Upper lobe of left lung (tissue), 4 donors: Measurements from ENCODE around the gene KLHL33.

Experiments
- CTCF ChIP-seq, 6 experiments: fragments of 450-650 bp in 4 of 6; fragments of 200-600 bp in 2 of 6; sonication (generic) in 2 of 6; IDR thresholded peaks; one replicate each; pipeline ENCODE4 v1.5.1; 2016 to 2019; ENCODE audit warnings: antibody characterized with exemption in 6 of 6
- EP300 ChIP-seq, 4 donors: sonication (generic); formaldehyde crosslinking; IDR thresholded peaks; one replicate each; pipeline ENCODE4 v1.5.1; 2017; ENCODE audit warnings: antibody characterized with exemption in 4 of 4, control low read depth in 2 of 4
- POLR2A ChIP-seq, 4 donors: fragments of 450-650 bp; IDR thresholded peaks; one replicate each; pipeline ENCODE4 v1.5.1; 2016 to 2017; ENCODE audit warnings: antibody characterized with exemption in 4 of 4, mild to moderate bottlenecking in 2 of 4
- POLR2AphosphoS5 ChIP-seq, 2 donors: sonication (generic); formaldehyde crosslinking; IDR thresholded peaks; one replicate each; pipeline ENCODE4 v1.5.1; 2017; ENCODE audit warnings: antibody characterized with exemption in 2 of 2

GRCh38 chr14:20419419-20419818 is 16.5 kb downstream of the KLHL33 start:
- TF ChIP-seq POLR2A (IDR thresholded peaks at IDR 0.05): no peak
- no peak for TF ChIP-seq CTCF (IDR thresholded peaks at IDR 0.05)
- no peak for TF ChIP-seq EP300 (IDR thresholded peaks at IDR 0.05)
- no peak for TF ChIP-seq POLR2AphosphoS5 (IDR thresholded peaks at IDR 0.05)
